Common myeloid progenitor, CD34-positive (primary cell): ENCODE data around the gene ACADVL.
A peak's percentile ranks its signal among the peaks of the same experiment; 100 is the strongest.

Experiments
- CTCF ChIA-PET: fragments of 350-600 bp; sonication (Branson Sonifier 250); formaldehyde crosslinking; loops from one replicate; lab custom pipeline; 2021; ENCODE audit warnings: antibody characterized with exemption; lab: Charles Lee
- POLR2A ChIA-PET: fragments of 350-600 bp; sonication (Branson Sonifier 250); formaldehyde crosslinking; loops from one replicate; lab custom pipeline; 2021; ENCODE audit warnings: antibody characterized with exemption; lab: Charles Lee
- DNase-seq, 3 donors: peaks; one replicate each; pipeline versions ENCODE4 v3.0.0 to v3.0.0-alpha.2; 2013
- H3K27ac ChIP-seq, 2 experiments: 1 replicate in 1 of 2; 2 replicates in 1 of 2; pipeline ENCODE4 v1.7.0; 2013; ENCODE audit warnings: inconsistent platforms in 2 of 2, low read length in 2 of 2, mild to moderate bottlenecking in 2 of 2, low read depth in 1 of 2, moderate library complexity in 1 of 2; ENCODE audit not compliant: severe bottlenecking in 2 of 2, insufficient read depth in 1 of 2, poor library complexity in 1 of 2
- H3K27me3 ChIP-seq, 5 experiments: replicated peaks in 2 of 5; 1 replicate in 3 of 5; 2 replicates in 2 of 5; pipeline versions ENCODE4 v1.6.1 to v1.7.0; 2013; ENCODE audit warnings: low read length in 4 of 5, mild to moderate bottlenecking in 2 of 5, moderate library complexity in 2 of 5, inconsistent platforms in 1 of 5; ENCODE audit not compliant: insufficient read depth in 5 of 5, control insufficient read depth in 4 of 5
- H3K36me3 ChIP-seq, 4 experiments: 1 replicate in 2 of 4; 2 replicates in 2 of 4; pipeline versions ENCODE4 v1.6.1 to v1.7.0; 2013; ENCODE audit warnings: low read length in 3 of 4, control low read depth in 1 of 4, mild to moderate bottlenecking in 1 of 4; ENCODE audit not compliant: control insufficient read depth in 4 of 4, insufficient read depth in 4 of 4
- H3K4me1 ChIP-seq, 4 experiments: 1 replicate in 3 of 4; 2 replicates in 1 of 4; pipeline versions ENCODE4 v1.6.1 to v1.7.1; 2013; ENCODE audit warnings: low read length in 3 of 4, mild to moderate bottlenecking in 3 of 4, control low read depth in 1 of 4, inconsistent platforms in 1 of 4, moderate library complexity in 1 of 4; ENCODE audit not compliant: control insufficient read depth in 4 of 4, insufficient read depth in 4 of 4; ENCODE audit errors: control extremely low read depth in 1 of 4
- H3K4me3 ChIP-seq, 7 experiments: 1 replicate in 4 of 7; 2 replicates in 3 of 7; pipeline versions ENCODE4 v1.5.1 to v1.7.0; 2013; ENCODE audit warnings: mild to moderate bottlenecking in 7 of 7, low read length in 6 of 7, moderate library complexity in 6 of 7, inconsistent platforms in 2 of 7, low read depth in 2 of 7, control low read depth in 1 of 7; ENCODE audit not compliant: insufficient read depth in 4 of 7, control insufficient read depth in 1 of 7; ENCODE audit errors: extremely low read depth in 1 of 7
- H3K9me3 ChIP-seq, 5 experiments: 1 replicate in 4 of 5; 2 replicates in 1 of 5; pipeline versions ENCODE4 v1.6.1 to v1.7.1; 2013; ENCODE audit warnings: low read length in 4 of 5, mild to moderate bottlenecking in 2 of 5, inconsistent platforms in 1 of 5, low read depth in 1 of 5, moderate library complexity in 1 of 5; ENCODE audit not compliant: control insufficient read depth in 4 of 5, insufficient read depth in 2 of 5; ENCODE audit errors: control extremely low read depth in 1 of 5
- WGBS: methylation state at CpG from one replicate; pipeline ENCODE4 v1.1.5; 2013; ENCODE audit not compliant: insufficient coverage; 5-methylcytosine and 5-hydroxymethylcytosine counted together

Gene ACADVL

DNA sequence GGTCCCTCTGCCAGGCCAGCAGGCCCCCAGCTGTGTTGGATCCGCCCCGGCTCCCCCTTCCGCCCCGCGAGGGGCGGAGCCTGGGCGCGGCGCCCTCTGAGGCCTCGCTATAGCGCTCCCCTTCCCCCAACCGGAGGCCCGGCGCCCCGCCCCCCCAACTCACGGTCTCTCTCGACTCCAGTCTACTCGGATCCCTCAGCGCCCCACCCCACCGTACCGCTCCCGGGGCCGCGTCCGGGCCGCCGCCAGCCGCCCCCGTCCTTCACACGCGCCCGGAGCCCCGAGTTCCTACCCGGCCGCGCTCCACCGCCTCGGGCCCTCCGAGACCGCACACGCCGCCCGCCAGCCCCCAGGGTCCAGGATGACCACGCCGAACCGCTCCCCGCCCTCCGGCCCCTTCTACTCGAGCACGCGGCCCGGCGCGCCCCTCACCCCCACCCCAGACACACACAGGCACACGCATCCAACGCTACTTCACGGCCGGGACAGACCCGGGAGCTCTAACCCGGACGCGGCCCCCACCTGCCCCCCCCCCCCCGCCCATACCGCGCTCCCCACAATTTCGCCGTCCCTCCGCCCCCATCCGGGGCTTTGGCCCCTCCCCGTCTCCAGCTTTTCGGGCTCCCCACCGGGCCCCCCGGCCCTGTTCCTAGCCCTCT lies 18.2 kb downstream of the ACADVL start:
- peak in 2 of 3 donors; percentile 72 to 74 for DNase-seq
- Histone ChIP-seq H3K9me3 (no peaks in the 10 kb centered on the region), H3K36me3 (peaks cover 3 to 41% (median 16%) of the 10 kb centered on the region in 4 experiments), H3K4me3 (peak overlapping the region; percentile 43 to 98 (median 91)), H3K4me1 (peaks cover 20 to 68% (median 56%) of the 10 kb centered on the region in 4 experiments), H3K27me3 (no peaks in the 10 kb centered on the region), H3K27ac (peak overlapping the region in 1 of 2 experiments; percentile 90)
- ChIA-PET POLR2A (interaction anchor here (1.3 to 3.9 kb wide), 3 partner anchors 18 to 24 kb away, joined by 3 to 21 read pairs (median 4); partner anchors contain the start of genes ACADVL and DLG4), CTCF (interaction anchor here (1.4 to 10.2 kb wide), 3 partner anchors 12 to 58 kb away, joined by 4 to 75 read pairs (median 31); partner anchors contain the start of genes ACADVL, CTDNEP1 and DLG4)
- 0% methylated on average over 14 of the region's 73 CpGs for WGBS

GRCh38 chr17:7238420-7239090 lies 18.8 kb downstream of the ACADVL start:
- WGBS = under 1% methylated on average over 19 of the region's 39 CpGs
- peaks cover 3 to 46% (median 16%) of the 10 kb centered on the region in 4 experiments for H3K36me3 ChIP-seq
- ChIA-PET POLR2A (interaction anchor here (0.7 to 3.9 kb wide), 5 partner anchors 13 to 61 kb away, joined by 3 to 21 read pairs (median 4); partner anchors contain the start of genes ACADVL, CTDNEP1 and DLG4), CTCF (interaction anchor here (1.4 to 10.2 kb wide), 4 partner anchors 11 to 58 kb away, joined by 4 to 75 read pairs (median 20); partner anchors contain the start of genes ACADVL, CTDNEP1 and DLG4)
- H3K4me1 ChIP-seq = peaks cover 20 to 67% (median 54%) of the 10 kb centered on the region in 4 experiments
- H3K27ac ChIP-seq = peak overlapping the region; percentile 75 to 90
- no peaks in the 10 kb centered on the region for H3K27me3 ChIP-seq
- H3K4me3 ChIP-seq = peak overlapping the region; percentile 89 to 98 (median 96)
- H3K9me3 ChIP-seq = no peaks in the 10 kb centered on the region
- DNase-seq = peak in 2 of 3 donors; percentile 57 to 68

DNA sequence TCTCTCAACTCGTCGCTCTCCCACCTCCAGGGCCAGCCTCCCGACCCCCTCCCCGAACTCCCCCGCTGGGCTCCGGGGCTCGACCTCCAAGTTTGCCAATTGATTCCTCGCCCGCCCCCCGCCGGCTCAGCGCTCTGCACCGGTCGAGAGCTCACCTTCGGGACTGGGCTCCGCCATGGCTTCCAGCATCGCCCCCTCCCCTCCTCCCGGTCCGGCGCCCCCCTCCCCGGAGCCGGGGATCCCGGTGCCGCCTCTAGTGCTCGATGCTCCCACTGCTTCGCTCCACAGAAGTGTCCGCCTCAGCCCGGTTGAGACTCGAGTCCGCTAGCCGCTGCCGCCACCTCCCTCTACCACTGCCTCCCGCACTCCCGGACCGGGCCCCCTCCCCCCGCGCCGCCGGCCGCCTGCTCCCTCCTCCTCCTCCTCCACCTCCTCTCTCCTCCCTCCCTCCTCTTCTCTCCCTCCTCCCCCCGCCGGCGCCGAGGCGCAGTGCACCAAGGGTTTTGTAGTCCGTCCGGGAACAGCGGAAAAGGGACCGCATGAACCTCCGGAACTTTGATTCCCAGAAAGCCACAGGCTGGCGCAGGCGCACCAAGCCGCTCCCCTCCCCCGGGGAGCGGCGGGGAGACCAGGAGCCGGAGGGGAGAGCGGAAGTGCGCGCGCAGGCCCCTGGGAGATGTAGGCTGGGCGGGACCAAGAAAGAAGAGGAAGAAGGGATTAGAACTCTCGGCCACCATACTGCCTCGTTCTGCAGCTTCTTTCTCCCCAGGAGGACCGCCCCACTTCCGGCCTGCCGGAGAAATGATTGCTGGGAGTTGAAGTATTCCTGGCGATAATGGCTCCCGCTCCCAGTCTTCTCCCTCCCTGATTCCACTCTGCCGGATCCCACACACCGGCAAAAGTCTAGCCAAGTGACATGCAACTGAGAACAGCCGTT lies 19.6 kb downstream of the ACADVL start, which contains the start of gene PHF23:
Gene PHF23 (minus strand): TSS at position 367 of the 937 bp plus-strand sequence. CDS start 178 bp downstream, at position 189.
- Histone ChIP-seq H3K27ac (peak within 1 kb of the TSS; percentile 75 to 98), H3K4me3 (peak within 1 kb of the TSS; percentile 89 to 98 (median 96)), H3K4me1 (peaks cover 20 to 65% (median 51%) of the 10 kb centered on the region in 4 experiments), H3K27me3 (no peaks in the 10 kb centered on the region), H3K9me3 (no peaks in the 10 kb centered on the region), H3K36me3 (peaks cover 3 to 53% (median 17%) of the 10 kb centered on the region in 4 experiments)
- POLR2A ChIA-PET = interaction anchor here (0.7 to 3.9 kb wide), 4 partner anchors 12 to 62 kb away, joined by 3 to 21 read pairs (median 6); partner anchors contain the start of genes ACADVL, CTDNEP1 and DLG4
- WGBS = 0% methylated on average over 41 of the region's 72 CpGs
- peak; percentile 98 to 99 (median 98) for DNase-seq
- CTCF ChIA-PET = interaction anchor here (1.4 to 3.9 kb wide), 4 partner anchors 11 to 57 kb away, joined by 4 to 31 read pairs (median 6); partner anchors contain the start of gene CTDNEP1

DNA sequence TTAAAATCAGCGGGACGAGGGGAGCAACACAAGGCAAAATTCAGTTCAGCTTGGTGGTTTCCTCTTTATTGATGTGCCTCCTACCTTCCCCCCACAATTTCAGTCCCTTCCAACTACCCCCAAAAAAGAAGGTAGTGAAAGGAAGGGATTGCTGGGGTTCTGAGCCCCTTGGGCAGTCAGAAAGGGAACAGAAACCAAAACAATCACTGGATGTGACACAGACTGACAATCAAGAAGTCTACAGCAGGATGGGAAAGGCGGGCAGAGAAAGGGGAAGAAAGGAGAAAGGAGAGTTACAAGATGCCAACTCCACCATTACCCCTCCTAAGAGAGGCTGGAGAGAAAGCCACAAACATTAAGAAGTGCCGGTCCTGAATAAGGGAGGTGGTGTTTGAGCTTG lies 20.6 kb downstream of the ACADVL start:
- ChIA-PET POLR2A (no interaction called here), CTCF (interaction anchor here (1.6 to 4.8 kb wide), 4 partner anchors 10 to 27 kb away, joined by 4 to 34 read pairs (median 20); partner anchors contain the start of genes ACADVL, CTDNEP1 and DLG4)
- no CpG with 5 or more reads among the region's 4 CpGs for WGBS
- Histone ChIP-seq H3K27me3 (no peaks in the 10 kb centered on the region), H3K9me3 (no peaks in the 10 kb centered on the region), H3K4me3 (peak overlapping the region in 4 of 7 experiments; percentile 30 to 100 (median 93)), H3K27ac (peak overlapping the region in 1 of 2 experiments; percentile 98), H3K4me1 (peaks cover 20 to 55% (median 42%) of the 10 kb centered on the region in 4 experiments), H3K36me3 (peaks cover 5 to 50% (median 19%) of the 10 kb centered on the region in 4 experiments)
- DNase-seq = peak in 2 of 3 donors; percentile 54 to 58

DNA sequence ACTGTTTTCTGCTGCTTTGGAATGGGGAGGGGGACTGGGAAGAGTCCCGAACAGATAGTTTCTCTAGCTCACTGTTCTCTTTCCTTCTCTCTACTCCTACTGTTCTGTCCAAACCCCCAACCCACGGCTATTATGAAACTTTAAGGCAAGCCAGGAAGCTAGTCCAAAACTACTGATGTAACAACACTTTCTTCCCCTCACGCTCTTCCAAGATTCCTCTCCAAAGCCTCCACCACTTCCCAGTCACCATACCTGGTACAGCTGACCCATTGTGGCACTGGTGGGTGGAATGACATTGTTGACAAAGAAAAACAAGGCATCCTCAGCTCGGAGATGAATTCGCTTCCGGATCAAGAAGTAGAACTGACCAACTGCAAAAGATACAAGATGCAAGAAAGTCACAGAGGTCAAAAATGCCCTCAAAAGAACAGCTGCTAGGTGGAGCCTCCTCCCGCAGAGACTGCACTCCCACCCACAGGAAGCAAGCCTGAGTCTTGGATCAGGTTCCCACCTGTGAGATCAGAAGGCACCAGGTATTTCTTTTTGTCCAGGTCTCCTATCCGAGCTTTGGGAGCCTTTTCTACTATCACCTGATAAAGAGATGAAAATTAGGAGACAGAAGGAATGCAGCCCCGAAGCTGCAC lies 21.5 kb downstream of the ACADVL start:
- peak overlapping the region; percentile 91 to 100 (median 96) for H3K4me3 ChIP-seq
- POLR2A ChIA-PET = interaction anchor here (0.6 to 1.3 kb wide), 2 partner anchors 10 to 913 kb away, joined by 3 to 7 read pairs; partner anchors contain the start of genes CTDNEP1 and ELP5
- WGBS = 60% methylated on average over 8 of the region's 9 CpGs
- DNase-seq = no peak
- no peaks in the 10 kb centered on the region for H3K9me3 ChIP-seq
- H3K27me3 ChIP-seq = no peaks in the 10 kb centered on the region
- H3K27ac ChIP-seq = peak overlapping the region; percentile 98
- H3K4me1 ChIP-seq = peaks cover 20 to 47% (median 38%) of the 10 kb centered on the region in 4 experiments
- peaks cover 7 to 47% (median 19%) of the 10 kb centered on the region in 4 experiments for H3K36me3 ChIP-seq
- CTCF ChIA-PET = interaction anchor here (0.8 to 4.8 kb wide), 4 partner anchors 9 to 73 kb away, joined by 3 to 34 read pairs (median 18); partner anchors contain the start of genes ACADVL, CTDNEP1 and DLG4
